SK-N-MC (cell line): Measurements from ENCODE around the gene KIF16B.

ENCODE experiments used
- DNase-seq: peaks from one replicate; pipeline ENCODE4 v3.0.0-alpha.2; 2011; ENCODE audit warnings: low read depth, low spot score
- H3K27ac ChIP-seq: fragments of 200-600 bp; sonication (generic); 2 replicates; pipeline ENCODE4 v1.5.1; 2016; ENCODE audit warnings: mixed run types
- H3K36me3 ChIP-seq: fragments of 200-600 bp; sonication (generic); 2 replicates; pipeline ENCODE4 v1.6.1; 2017; ENCODE audit warnings: antibody characterized with exemption, low read length, mixed read lengths; ENCODE audit not compliant: insufficient read depth
- H3K4me3 ChIP-seq: fragments of 200-600 bp; sonication (generic); 2 replicates; pipeline ENCODE4 v1.5.1; 2016
- H3K9ac ChIP-seq: fragments of 200-600 bp; sonication (generic); 2 replicates; pipeline ENCODE4 v1.8.0; 2017; ENCODE audit warnings: mixed run types, mixed read lengths; ENCODE audit not compliant: insufficient read length
- H3K9me3 ChIP-seq: fragments of 200-600 bp; sonication (generic); 2 replicates; pipeline ENCODE4 v1.6.1; 2017; ENCODE audit warnings: low read depth, mild to moderate bottlenecking, antibody characterized with exemption, low read length, moderate library complexity, mixed read lengths
- EZH2 ChIP-seq: fragments of 200-600 bp; sonication (generic); IDR thresholded peaks from one replicate; pipeline ENCODE4 v1.6.1; 2017; ENCODE audit warnings: antibody characterized with exemption
- FOXP2 ChIP-seq: optimal IDR thresholded peaks from 2 replicates; pipeline ENCODE3; 2011; ENCODE audit warnings: mild to moderate bottlenecking, moderate library complexity; ENCODE audit not compliant: insufficient read depth; ENCODE audit errors: extremely low read length, control extremely low read depth
- POLR2AphosphoS5 ChIP-seq: IDR thresholded peaks from 2 replicates; pipeline ENCODE4 v1.6.1; 2012; ENCODE audit warnings: mild to moderate bottlenecking, low read depth, low read length, borderline replicate concordance

The KIF16B gene

GRCh38 chr20:16573001-16573965, at the start of gene KIF16B:
TSS of gene KIF16B (minus strand) at chr20:16573448. CDS start at chr20:16573275, 173 bp downstream.
- peak within 1 kb of the TSS; percentile 90 for H3K4me3 ChIP-seq
- H3K9ac ChIP-seq: peak within 1 kb of the TSS; percentile 82
- H3K27ac ChIP-seq: no peak within 1 kb of the TSS
- TF ChIP-seq FOXP2 (peak; percentile 9), EZH2 (no peak), POLR2AphosphoS5 (peak; percentile 87)
- DNase-seq: no peak
- no peaks in the 10 kb centered on the region for H3K9me3 ChIP-seq
- no peaks in the 10 kb centered on the region for H3K36me3 ChIP-seq

DNA sequence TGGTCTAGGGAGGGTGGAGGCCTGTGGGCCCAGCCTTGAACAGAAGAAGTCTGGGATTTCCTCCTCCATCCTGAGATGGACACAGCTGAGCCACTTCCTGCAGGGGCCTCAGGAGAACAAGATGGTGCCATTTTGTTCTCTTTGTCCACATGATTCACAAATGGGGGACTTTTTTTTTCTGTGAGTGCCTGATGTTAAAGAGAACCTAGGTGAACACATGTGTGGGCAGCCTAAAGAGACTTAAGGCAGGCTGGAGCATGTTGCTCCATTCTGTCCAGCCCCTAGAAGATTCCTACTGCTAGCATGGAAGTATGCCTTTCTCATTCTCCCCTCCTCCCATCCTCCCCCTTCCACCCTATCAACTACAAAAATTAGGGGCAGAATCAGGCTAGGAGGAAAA, 49.3 kb upstream of the KIF16B start:
- H3K4me3 ChIP-seq: no peak overlapping the region
- no peak overlapping the region for H3K9ac ChIP-seq
- no peaks in the 10 kb centered on the region for H3K36me3 ChIP-seq
- no peaks in the 10 kb centered on the region for H3K9me3 ChIP-seq
- H3K27ac ChIP-seq: no peak overlapping the region
- no peak for DNase-seq
- TF ChIP-seq FOXP2 (no peak), EZH2 (no peak), POLR2AphosphoS5 (no peak)

DNA sequence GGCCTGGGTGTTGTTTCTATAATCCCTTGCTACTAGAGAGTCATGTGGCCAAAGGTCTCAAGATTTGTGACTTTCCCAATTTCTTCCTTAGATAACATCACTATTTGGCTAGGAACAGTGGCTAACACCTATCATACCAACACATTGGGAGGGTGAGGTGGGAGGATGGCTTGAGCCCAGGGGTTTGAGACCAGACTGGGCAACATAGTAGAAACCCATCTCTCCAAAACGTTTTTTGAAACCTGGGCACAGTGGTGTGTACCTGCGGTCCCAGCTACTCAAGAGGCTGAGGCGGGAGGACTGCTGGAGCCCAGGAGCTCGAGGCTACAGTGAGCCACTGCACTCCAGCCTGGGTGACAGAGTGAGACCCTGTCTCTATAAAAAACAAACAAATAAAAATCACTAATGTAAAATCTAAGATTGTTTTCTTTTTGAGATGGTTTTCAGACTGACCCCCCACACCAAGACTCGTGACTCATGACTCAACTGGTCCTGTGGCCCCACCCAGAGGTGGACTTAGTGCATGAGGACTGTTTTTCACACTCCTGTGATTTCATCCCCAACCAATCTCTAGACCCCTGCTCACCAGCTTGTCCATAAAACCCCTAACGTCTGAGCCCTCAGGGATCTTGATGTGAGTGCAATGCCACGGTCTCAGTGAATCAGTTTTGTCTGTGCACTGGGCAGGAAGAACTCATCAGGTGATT, 48.3 kb upstream of the KIF16B start:
- Histone ChIP-seq H3K9me3 (no peaks in the 10 kb centered on the region), H3K9ac (no peak overlapping the region), H3K36me3 (no peaks in the 10 kb centered on the region), H3K27ac (no peak overlapping the region), H3K4me3 (no peak overlapping the region)
- no peak for DNase-seq
- TF ChIP-seq POLR2AphosphoS5 (no peak), EZH2 (no peak), FOXP2 (no peak)

DNA sequence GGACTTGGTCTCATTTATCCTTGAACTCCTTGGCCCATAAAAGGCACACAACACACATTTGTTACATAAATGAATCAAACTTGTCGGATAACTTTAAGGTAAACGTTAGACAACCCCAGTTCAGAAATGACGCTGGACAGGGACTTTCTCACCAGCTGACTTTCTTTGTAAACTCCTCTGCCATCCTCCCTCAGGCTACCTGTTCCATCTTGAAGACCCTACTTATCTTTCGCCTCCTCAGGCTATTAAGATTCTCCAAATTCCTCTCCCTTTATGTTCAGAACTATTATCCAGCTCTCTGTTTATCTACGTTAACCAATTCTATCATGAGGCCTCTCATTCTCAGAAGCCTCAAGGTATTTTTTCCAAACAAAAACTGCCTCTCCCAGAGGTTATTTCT, 47.7 kb upstream of the KIF16B start:
- no peak overlapping the region for H3K4me3 ChIP-seq
- no peak for DNase-seq
- TF ChIP-seq POLR2AphosphoS5 (no peak), FOXP2 (no peak), EZH2 (no peak)
- H3K9ac ChIP-seq: no peak overlapping the region
- no peak overlapping the region for H3K27ac ChIP-seq
- no peaks in the 10 kb centered on the region for H3K36me3 ChIP-seq
- no peaks in the 10 kb centered on the region for H3K9me3 ChIP-seq

GRCh38 chr20:16619953-16620352, 46.7 kb upstream of the KIF16B start:
- H3K36me3 ChIP-seq: no peaks in the 10 kb centered on the region
- no peak for DNase-seq
- no peak for TF ChIP-seq EZH2
- TF ChIP-seq POLR2AphosphoS5: no peak
- no peak for TF ChIP-seq FOXP2
- no peaks in the 10 kb centered on the region for H3K9me3 ChIP-seq
- no peak overlapping the region for H3K4me3 ChIP-seq
- H3K9ac ChIP-seq: no peak overlapping the region
- H3K27ac ChIP-seq: no peak overlapping the region

DNA sequence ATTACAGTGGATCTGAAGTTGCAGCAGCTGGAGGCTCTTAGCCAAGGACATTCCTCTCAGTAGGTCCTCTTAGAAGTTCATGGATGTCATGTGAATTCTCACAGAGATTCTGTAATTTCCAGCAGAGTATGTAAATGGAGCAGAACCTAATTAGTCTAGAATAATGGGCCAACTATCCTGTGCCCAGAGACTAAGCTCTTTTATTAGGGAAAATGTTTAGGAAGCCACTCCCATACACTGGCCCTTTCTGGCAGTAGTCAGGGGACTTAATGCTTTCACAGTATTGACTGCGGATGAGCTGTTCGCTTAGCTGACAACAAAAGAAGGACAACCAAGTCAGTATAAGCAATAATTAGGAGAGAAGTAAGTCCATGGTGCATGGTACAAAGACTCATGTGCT, 43.8 kb upstream of the KIF16B start:
- Histone ChIP-seq H3K36me3 (no peaks in the 10 kb centered on the region), H3K27ac (no peak overlapping the region), H3K4me3 (no peak overlapping the region), H3K9me3 (no peaks in the 10 kb centered on the region), H3K9ac (no peak overlapping the region)
- TF ChIP-seq FOXP2 (no peak), EZH2 (no peak), POLR2AphosphoS5 (no peak)
- no peak for DNase-seq

GRCh38 chr20:16616317-16616716, 43.1 kb upstream of the KIF16B start:
- TF ChIP-seq FOXP2 (no peak), POLR2AphosphoS5 (no peak), EZH2 (no peak)
- no peaks in the 10 kb centered on the region for H3K9me3 ChIP-seq
- H3K27ac ChIP-seq: no peak overlapping the region
- H3K9ac ChIP-seq: no peak overlapping the region
- no peak overlapping the region for H3K4me3 ChIP-seq
- no peaks in the 10 kb centered on the region for H3K36me3 ChIP-seq
- DNase-seq: no peak

- peak; percentile 53 for DNase-seq
- Histone ChIP-seq H3K9ac (no peak overlapping the region), H3K27ac (peak overlapping the region; percentile 47; the same call in 1 of the 2 replicates), H3K9me3 (no peaks in the 10 kb centered on the region), H3K4me3 (peak overlapping the region; percentile 1; the same call in 1 of the 2 replicates), H3K36me3 (no peaks in the 10 kb centered on the region)
- TF ChIP-seq POLR2AphosphoS5 (no peak), FOXP2 (no peak), EZH2 (no peak)
Measured at GRCh38 chr20:16615199-16615598, 42.0 kb upstream of the KIF16B start.
